Lower leg skin (tissue), 3 donors: Measurements from ENCODE around the gene GNG7.

ENCODE experiments used
- CTCF ChIP-seq, 3 donors: fragments of 450-650 bp; IDR thresholded peaks; one replicate each; pipeline ENCODE4 v1.5.1; 2016; ENCODE audit warnings: antibody characterized with exemption in 3 of 3, mild to moderate bottlenecking in 3 of 3, moderate library complexity in 2 of 3
- POLR2A ChIP-seq, 2 donors: fragments of 450-650 bp; IDR thresholded peaks; one replicate each; pipeline ENCODE4 v1.6.1; 2016 to 2017; ENCODE audit warnings: antibody characterized with exemption in 2 of 2, mild to moderate bottlenecking in 1 of 2, moderate library complexity in 1 of 2

GRCh38 chr19:2536461-2536860, 166.0 kb downstream of the GNG7 start:
- TF ChIP-seq CTCF (IDR thresholded peaks at IDR 0.05) = no peak
- no peak for TF ChIP-seq POLR2A (IDR thresholded peaks at IDR 0.05)
